PC-3 (cell line): ENCODE data around the gene MAPKAP1.

Source experiments
- CTCF ChIP-seq: fragments of 300-600 bp; sonication (generic); conservative IDR thresholded peaks from 2 replicates; pipeline ENCODE4 v1.5.1; 2017; ENCODE audit warnings: antibody characterized with exemption, low read depth, mild to moderate bottlenecking, low read length
- EZH2phosphoT487 ChIP-seq: fragments of 300-600 bp; sonication (generic); IDR thresholded peaks from 2 replicates; pipeline ENCODE4 v1.6.1; 2018; ENCODE audit warnings: mild to moderate bottlenecking, antibody characterized with exemption, low read length, borderline replicate concordance

- TF ChIP-seq CTCF (no peak), EZH2phosphoT487 (no peak)
Observed at GRCh38 chr9:125436613-125437443, 270.2 kb downstream of the MAPKAP1 start.
